ENCODE data around the gene COPZ1. TPM values are rescaled to one million over a fixed set of nuclear protein-coding genes. Genes with fewer than 3 reads are reported as not detected.
"Not testable (repeated sequence)": the region's sequence is repeated elsewhere in the genome, so short reads cannot be mapped to it uniquely, and the experiment has no call there.

COPZ1 gene
- total RNA-seq, 3 donors from 2014 or later (not counting 1 experiment from before 2014, with no cell fraction given), result 66.3 to 83.6 (median 79.7) TPM

DNA sequence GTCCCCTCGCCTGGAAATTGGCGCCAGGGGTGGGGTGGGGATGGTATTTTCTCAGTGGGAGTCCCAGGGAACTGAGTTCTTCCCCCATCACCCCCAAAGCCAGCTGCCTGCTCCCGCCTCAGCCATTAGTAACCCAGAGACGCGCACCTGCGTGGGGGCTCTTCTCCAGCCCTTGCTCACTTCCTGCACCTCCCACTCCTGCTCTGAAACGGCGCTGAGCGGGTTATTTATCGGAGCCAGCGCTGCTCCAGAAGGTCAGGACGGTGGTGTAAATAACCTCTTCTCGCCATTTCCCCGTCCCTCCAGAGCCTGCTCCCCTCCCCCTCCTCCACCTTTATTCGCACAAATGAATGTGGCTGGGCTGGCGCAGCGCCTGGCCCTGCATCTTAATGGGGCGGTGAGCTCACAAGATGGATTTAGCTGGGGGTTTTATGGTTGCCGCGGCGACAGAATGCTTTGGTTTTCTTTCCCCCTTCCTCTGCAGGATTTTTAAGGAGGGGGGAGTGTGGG lies 27.1 kb downstream of the COPZ1 start:
- TF ChIP-seq, protein P1, sequence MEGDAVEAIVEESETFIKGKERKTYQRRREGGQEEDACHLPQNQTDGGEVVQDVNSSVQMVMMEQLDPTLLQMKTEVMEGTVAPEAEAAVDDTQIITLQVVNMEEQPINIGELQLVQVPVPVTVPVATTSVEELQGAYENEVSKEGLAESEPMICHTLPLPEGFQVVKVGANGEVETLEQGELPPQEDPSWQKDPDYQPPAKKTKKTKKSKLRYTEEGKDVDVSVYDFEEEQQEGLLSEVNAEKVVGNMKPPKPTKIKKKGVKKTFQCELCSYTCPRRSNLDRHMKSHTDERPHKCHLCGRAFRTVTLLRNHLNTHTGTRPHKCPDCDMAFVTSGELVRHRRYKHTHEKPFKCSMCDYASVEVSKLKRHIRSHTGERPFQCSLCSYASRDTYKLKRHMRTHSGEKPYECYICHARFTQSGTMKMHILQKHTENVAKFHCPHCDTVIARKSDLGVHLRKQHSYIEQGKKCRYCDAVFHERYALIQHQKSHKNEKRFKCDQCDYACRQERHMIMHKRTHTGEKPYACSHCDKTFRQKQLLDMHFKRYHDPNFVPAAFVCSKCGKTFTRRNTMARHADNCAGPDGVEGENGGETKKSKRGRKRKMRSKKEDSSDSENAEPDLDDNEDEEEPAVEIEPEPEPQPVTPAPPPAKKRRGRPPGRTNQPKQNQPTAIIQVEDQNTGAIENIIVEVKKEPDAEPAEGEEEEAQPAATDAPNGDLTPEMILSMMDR (IDR thresholded peaks at IDR 0.05), result no peak
- DNase-seq (peak in 1 of 2 donors; percentile 56), ATAC-seq (no peak)
- Mint-ChIP-seq H3K9me3 (no peaks in the 10 kb centered on the region), H3K4me3 (no peak overlapping the region), H3K36me3 (peaks cover 29% of the 10 kb centered on the region), H3K27ac (no peak overlapping the region), H3K4me1 (peaks cover 0 to 8% of the 10 kb centered on the region in 2 donors), H3K27me3 (ENCODE audit: low read depth in 2 of 2) (no peaks in the 10 kb centered on the region)
- Histone ChIP-seq H3K27ac (ENCODE audit: low read length) (no peak overlapping the region), H3K4me3 (ENCODE audit: low read length) (no peak overlapping the region), H3K36me3 (ENCODE audit: control insufficient read depth, insufficient read depth, low read length) (peaks cover 50% of the 10 kb centered on the region), H3K9me3 (ENCODE audit: control insufficient read depth, insufficient read depth, low read length) (no peaks in the 10 kb centered on the region), H3K4me1 (ENCODE audit: control insufficient read depth, insufficient read depth, low read length) (peaks cover 4% of the 10 kb centered on the region), H3K27me3 (ENCODE audit: control insufficient read depth, insufficient read depth, low read length) (no peaks in the 10 kb centered on the region)
- intact Hi-C loops (cut with micrococcal nuclease), result no loop called here
- 26% methylated on average over 19 of the region's 21 CpGs for WGBS (ENCODE audit: insufficient coverage)

DNA sequence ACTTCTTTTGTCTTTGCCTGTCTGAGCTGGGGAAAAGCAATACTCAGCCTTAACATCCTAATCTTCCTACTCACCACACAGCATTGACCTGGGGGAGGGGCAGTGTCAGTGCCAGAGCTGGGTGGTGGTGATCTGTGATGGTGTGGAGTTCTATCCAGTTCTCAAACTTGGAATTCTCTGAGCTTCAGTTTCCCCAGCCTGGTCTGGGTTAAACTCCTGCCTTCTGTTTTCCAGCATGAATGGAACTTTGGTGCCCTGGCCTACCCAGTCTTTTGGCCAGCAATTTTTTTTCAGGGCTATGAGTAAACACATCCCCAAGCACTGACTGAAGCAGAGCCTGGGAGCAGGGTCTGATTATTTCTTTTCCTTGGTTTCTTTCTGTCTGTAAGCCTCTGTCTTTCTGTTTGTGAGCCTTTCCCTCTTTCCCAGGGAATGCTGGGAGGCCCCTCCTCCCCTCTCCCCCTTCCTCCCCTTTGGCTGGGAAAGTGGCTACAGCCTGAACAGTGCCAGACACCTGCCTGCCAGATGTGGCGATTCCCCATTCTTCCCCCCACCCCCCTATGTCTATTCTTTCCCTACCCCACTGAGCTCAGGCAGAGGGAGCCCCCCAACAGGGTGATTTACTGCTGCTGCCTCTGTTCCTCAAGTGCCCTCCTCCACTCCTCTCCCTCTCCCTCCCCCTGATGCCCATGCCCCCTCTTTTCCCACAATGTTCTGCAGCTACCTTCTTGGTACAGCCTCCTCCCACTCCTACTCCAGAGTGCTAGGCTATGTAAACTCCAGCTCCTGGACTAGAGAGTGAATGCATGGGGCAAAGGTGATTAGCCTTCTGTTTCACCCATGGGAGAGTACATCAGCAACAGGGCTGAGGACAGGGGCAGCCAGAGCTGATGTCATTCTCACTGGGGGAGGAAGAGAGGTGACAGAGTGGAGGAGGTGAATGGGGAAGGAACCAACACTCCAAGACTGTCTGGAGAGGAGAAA lies 28.3 kb downstream of the COPZ1 start:
- Histone ChIP-seq H3K4me1 (ENCODE audit: control insufficient read depth, insufficient read depth, low read length) (peaks cover 12% of the 10 kb centered on the region), H3K27ac (ENCODE audit: low read length) (no peak overlapping the region), H3K4me3 (ENCODE audit: low read length) (no peak overlapping the region), H3K36me3 (ENCODE audit: control insufficient read depth, insufficient read depth, low read length) (peaks cover 39% of the 10 kb centered on the region), H3K27me3 (ENCODE audit: control insufficient read depth, insufficient read depth, low read length) (no peaks in the 10 kb centered on the region), H3K9me3 (ENCODE audit: control insufficient read depth, insufficient read depth, low read length) (no peaks in the 10 kb centered on the region)
- Mint-ChIP-seq H3K4me1 (peaks cover 0 to 8% of the 10 kb centered on the region in 2 donors), H3K9me3 (no peaks in the 10 kb centered on the region), H3K27me3 (ENCODE audit: low read depth in 2 of 2) (no peaks in the 10 kb centered on the region), H3K27ac (no peak overlapping the region), H3K36me3 (peaks cover 21% of the 10 kb centered on the region), H3K4me3 (no peak overlapping the region)
- TF ChIP-seq, protein P1 (IDR thresholded peaks at IDR 0.05), result no peak
- 72% methylated on average over 1 of the region's 1 CpG for WGBS (ENCODE audit: insufficient coverage)
- DNase-seq (no peak), ATAC-seq (no peak)
- intact Hi-C loops (cut with micrococcal nuclease), result no loop called here

DNA sequence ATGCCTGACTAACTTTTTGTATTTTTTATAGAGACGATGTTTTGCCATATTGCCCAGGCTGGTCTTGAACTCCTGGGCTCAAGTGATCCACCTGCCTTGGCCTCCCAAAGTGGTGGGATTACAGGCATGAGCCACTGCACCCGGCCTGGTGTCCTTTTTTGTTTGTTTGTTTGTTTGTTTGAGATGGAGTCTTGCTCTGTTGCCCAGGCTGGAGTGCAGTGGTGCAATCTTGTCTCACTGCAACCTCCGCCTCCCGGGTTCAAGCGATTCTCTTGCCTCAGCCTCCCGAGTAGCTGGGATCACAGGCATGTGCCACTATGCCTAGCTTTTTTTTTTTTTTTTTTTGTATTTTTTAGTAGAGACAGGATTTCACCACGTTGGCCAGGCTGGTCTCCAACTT lies 29.3 kb downstream of the COPZ1 start:
- WGBS (ENCODE audit: insufficient coverage), result 90% methylated on average over 6 of the region's 7 CpGs
- H3K27ac Mint-ChIP-seq, DNase-seq: not testable (repeated sequence)

DNA sequence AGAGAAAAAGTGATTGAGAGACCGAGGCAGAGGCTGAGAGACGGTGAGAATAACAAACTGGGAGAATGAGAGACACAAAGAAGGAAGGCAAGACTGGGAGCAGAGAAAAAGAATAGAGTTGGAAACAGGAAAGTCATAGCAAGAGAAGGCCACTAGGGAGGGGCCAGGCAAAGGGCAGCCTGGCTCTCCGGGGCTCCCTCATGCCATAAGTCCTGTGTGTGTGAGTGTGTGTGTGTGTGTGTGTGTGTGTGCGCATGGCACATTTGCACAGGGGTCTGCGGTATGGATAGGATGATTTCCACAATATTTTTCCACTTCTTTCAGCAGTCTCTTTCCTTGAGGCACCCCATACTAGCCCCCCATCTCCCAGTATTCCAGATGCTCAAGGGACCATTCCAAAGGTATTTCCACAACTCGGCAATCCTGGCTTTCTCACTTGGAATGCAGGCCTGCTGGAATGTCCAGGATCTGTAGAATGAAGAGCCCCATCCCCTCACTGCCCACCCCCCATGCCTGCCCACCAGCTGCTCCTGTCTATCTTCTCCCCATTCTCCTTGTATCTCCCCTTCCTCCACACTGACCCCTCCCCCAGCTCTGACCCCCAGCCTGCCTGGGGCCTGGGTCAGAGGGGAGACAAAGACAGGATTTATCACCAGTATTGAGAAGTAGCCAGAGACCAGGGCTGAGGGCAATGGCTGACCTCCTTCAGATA lies 30.3 kb downstream of the COPZ1 start:
- intact Hi-C loops (cut with micrococcal nuclease), result no loop called here
- no peaks in the 10 kb centered on the region for H3K27me3 ChIP-seq (ENCODE audit: control insufficient read depth, insufficient read depth, low read length)
- no peak for ATAC-seq
- Mint-ChIP-seq H3K36me3 (peaks cover 7% of the 10 kb centered on the region), H3K4me3 (peak overlapping the region; percentile 52), H3K27me3 (ENCODE audit: low read depth in 2 of 2) (no peaks in the 10 kb centered on the region), H3K4me1 (peaks cover 0 to 8% of the 10 kb centered on the region in 2 donors), H3K9me3 (no peaks in the 10 kb centered on the region), H3K27ac (peak overlapping the region in 1 of 2 donors; percentile 31)
- H3K27ac ChIP-seq (ENCODE audit: low read length), result no peak overlapping the region
- no peaks in the 10 kb centered on the region for H3K9me3 ChIP-seq (ENCODE audit: control insufficient read depth, insufficient read depth, low read length)
- H3K4me1 ChIP-seq (ENCODE audit: control insufficient read depth, insufficient read depth, low read length), result peaks cover 26% of the 10 kb centered on the region
- no peak overlapping the region for H3K4me3 ChIP-seq (ENCODE audit: low read length)
- WGBS (ENCODE audit: insufficient coverage), result 90% methylated on average over 6 of the region's 6 CpGs
- no peak for DNase-seq
- peaks cover 21% of the 10 kb centered on the region for H3K36me3 ChIP-seq (ENCODE audit: control insufficient read depth, insufficient read depth, low read length)
- TF ChIP-seq, protein P1 (IDR thresholded peaks at IDR 0.05), result no peak

More for the DNA sequence above, 29.3 kb downstream of the COPZ1 start:
- H3K27me3 ChIP-seq (ENCODE audit: control insufficient read depth, insufficient read depth, low read length); H3K27me3 Mint-ChIP-seq (ENCODE audit: low read depth in 2 of 2); H3K27ac ChIP-seq (ENCODE audit: low read length); H3K4me3 Mint-ChIP-seq; intact Hi-C loops (cut with micrococcal nuclease); H3K9me3 ChIP-seq (ENCODE audit: control insufficient read depth, insufficient read depth, low read length); ATAC-seq; H3K9me3 Mint-ChIP-seq; H3K4me3 ChIP-seq (ENCODE audit: low read length); H3K4me1 Mint-ChIP-seq: not testable (repeated sequence)
- H3K36me3 Mint-ChIP-seq, result peaks cover 17% of the 10 kb centered on the region
- peaks cover 31% of the 10 kb centered on the region for H3K36me3 ChIP-seq (ENCODE audit: control insufficient read depth, insufficient read depth, low read length)
- peaks cover 18% of the 10 kb centered on the region for H3K4me1 ChIP-seq (ENCODE audit: control insufficient read depth, insufficient read depth, low read length)
